ENCODE data around the gene RHOBTB1. TPM values are rescaled to one million over a fixed set of nuclear protein-coding genes. Genes with fewer than 3 reads are reported as not detected.

The RHOBTB1 gene
- total RNA-seq, 1 experiment from 2014 or later = 2.5 TPM

DNA sequence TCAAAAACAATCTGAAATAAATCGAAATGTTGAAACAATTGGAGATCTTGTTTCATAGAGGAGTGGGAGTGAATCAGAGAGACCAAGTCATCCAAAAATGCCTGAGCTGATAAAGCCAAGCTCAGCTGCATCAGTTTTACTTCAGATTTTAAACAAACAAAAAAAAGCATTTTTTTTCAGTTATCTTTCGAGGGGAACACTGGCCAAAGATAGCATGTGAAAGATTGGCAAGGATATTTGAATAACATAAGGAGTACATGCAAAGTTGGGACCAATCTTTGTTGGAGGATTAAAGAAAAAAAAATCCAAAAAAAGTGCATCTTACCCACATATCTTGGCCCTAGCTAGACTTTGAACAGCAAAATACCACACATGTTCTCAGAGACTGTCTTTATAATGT lies 47.2 kb downstream of the RHOBTB1 start:
- Mint-ChIP-seq H3K27me3 (ENCODE audit: low read depth) (no peaks in the 10 kb centered on the region), H3K36me3 (ENCODE audit: insufficient read depth in 1 of 3, low read depth in 3 of 3) (peaks cover 0 to 1% (median 0%) of the 10 kb centered on the region in 3 experiments; a peak in 1 of 7 replicates), H3K4me3 (no peak overlapping the region), H3K27ac (no peak overlapping the region), H3K9me3 (no peaks in the 10 kb centered on the region), H3K4me1 (peaks cover 0 to 5% of the 10 kb centered on the region in 2 experiments; a peak in 1 of 4 replicates)
- Histone ChIP-seq H2BK12ac (ENCODE audit: insufficient read length, low read depth, low read length) (no peak overlapping the region), H2AFZ (ENCODE audit: low read length) (no peak overlapping the region), H3K23ac (ENCODE audit: insufficient read length, low read depth, low read length) (no peak overlapping the region), H2BK5ac (ENCODE audit: insufficient read length, low read length) (no peak overlapping the region), H2BK120ac (ENCODE audit: low read depth, low read length, poor library complexity, severe bottlenecking) (no peak overlapping the region), H2BK20ac (ENCODE audit: low read depth, low read length, poor library complexity, severe bottlenecking) (no peak overlapping the region), H4K5ac (ENCODE audit: insufficient read length, low read depth, low read length) (no peak overlapping the region), H3K27me3 (ENCODE audit: insufficient read depth, low read length) (no peaks in the 10 kb centered on the region), H3K9ac (ENCODE audit: extremely low read depth, insufficient read length, low read length) (no peak overlapping the region), H3K9me3 (ENCODE audit: control insufficient read depth, low read depth, low read length) (no peaks in the 10 kb centered on the region), H3K79me2 (ENCODE audit: insufficient read depth, low read length) (no peaks in the 10 kb centered on the region), H4K20me1 (ENCODE audit: control insufficient read depth, insufficient read depth, insufficient read length) (no peaks in the 10 kb centered on the region), H3K18ac (ENCODE audit: insufficient read length, low read depth, low read length) (no peak overlapping the region), H3K4me1 (ENCODE audit: insufficient read depth, low read length) (no peaks in the 10 kb centered on the region), H4K8ac (replicated peaks; ENCODE audit: insufficient read length, low read depth, low read length) (no peak overlapping the region), H3K27ac (ENCODE audit: insufficient read length, low read depth, low read length) (no peak overlapping the region), H3K4ac (ENCODE audit: low read depth, low read length) (no peak overlapping the region), H2AK5ac (ENCODE audit: insufficient read length, low read length) (no peak overlapping the region), H2BK15ac (ENCODE audit: low read depth, low read length) (no peak overlapping the region), H3K14ac (ENCODE audit: insufficient read depth, low read length) (no peak overlapping the region), H4K91ac (ENCODE audit: insufficient read length, low read depth, low read length) (no peak overlapping the region), H3K4me2 (ENCODE audit: insufficient read depth, insufficient read length, low read length) (no peak overlapping the region), H3K56ac (ENCODE audit: insufficient read length, low read depth, low read length) (no peak overlapping the region), H3K23me2 (ENCODE audit: insufficient read length, low read depth, low read length, poor library complexity, severe bottlenecking) (no peaks in the 10 kb centered on the region), H3T11ph (ENCODE audit: low read length) (no peak overlapping the region), H3K79me1 (ENCODE audit: insufficient read depth, low read depth, low read length, poor library complexity, severe bottlenecking) (no peaks in the 10 kb centered on the region)
- DNase-seq = no peak
- TF ChIP-seq, protein P1, sequence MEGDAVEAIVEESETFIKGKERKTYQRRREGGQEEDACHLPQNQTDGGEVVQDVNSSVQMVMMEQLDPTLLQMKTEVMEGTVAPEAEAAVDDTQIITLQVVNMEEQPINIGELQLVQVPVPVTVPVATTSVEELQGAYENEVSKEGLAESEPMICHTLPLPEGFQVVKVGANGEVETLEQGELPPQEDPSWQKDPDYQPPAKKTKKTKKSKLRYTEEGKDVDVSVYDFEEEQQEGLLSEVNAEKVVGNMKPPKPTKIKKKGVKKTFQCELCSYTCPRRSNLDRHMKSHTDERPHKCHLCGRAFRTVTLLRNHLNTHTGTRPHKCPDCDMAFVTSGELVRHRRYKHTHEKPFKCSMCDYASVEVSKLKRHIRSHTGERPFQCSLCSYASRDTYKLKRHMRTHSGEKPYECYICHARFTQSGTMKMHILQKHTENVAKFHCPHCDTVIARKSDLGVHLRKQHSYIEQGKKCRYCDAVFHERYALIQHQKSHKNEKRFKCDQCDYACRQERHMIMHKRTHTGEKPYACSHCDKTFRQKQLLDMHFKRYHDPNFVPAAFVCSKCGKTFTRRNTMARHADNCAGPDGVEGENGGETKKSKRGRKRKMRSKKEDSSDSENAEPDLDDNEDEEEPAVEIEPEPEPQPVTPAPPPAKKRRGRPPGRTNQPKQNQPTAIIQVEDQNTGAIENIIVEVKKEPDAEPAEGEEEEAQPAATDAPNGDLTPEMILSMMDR (conservative IDR thresholded peaks at IDR 0.05) = no peak
- WGBS (ENCODE audit: extremely low coverage, insufficient read length, low lambda C conversion rate) = no CpG with 5 or more reads among the region's 2 CpGs

Measured in H9 (cell line).